Stimulated activated CD8-positive, alpha-beta memory T cell treated with anti-CD3 and anti-CD28 coated beads, Interleukin-2, amount 100 ng/mL, for 1 hour (primary cell): ENCODE measurements around the gene ACOX1.

Experiments
- DNase-seq, 2 donors: peaks; one replicate each; pipeline ENCODE4 v3.0.0-alpha.2; 2020; ENCODE audit warnings: low read depth in 2 of 2

ACOX1 gene

GRCh38 chr17:75909051-75909811 lies 69.7 kb downstream of the ACOX1 start:
- no peak for DNase-seq

DNA sequence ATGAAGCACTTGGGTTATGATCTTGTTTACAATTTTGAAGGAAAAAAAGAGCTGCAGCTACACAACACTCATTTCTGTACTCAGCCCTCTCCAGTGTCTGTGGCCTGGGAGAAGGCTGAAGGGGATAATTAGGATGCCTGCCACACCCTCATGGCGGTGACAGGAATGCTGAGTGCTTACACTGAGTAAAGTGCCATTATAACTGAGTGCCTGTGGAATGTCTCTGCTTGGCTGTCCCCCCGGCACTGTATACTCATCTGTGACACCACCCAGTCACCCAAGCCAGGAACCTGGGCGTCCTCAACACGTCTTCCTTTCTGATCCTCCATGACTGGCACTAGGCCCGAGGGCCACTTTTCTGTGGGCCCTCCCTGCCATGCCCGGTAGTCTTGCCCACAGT lies 70.8 kb downstream of the ACOX1 start:
- no peak for DNase-seq

- no peak for DNase-seq
Measured at GRCh38 chr17:75906143-75906884, 72.7 kb downstream of the ACOX1 start.

- DNase-seq = peak; percentile 85 to 87
Measured at GRCh38 chr17:75904749-75905521, 74.0 kb downstream of the ACOX1 start, which contains the start of gene MRPL38. Gene MRPL38, minus strand, starts transcription at chr17:75904884. Its CDS starts 9 bp downstream, at chr17:75904875.

DNA sequence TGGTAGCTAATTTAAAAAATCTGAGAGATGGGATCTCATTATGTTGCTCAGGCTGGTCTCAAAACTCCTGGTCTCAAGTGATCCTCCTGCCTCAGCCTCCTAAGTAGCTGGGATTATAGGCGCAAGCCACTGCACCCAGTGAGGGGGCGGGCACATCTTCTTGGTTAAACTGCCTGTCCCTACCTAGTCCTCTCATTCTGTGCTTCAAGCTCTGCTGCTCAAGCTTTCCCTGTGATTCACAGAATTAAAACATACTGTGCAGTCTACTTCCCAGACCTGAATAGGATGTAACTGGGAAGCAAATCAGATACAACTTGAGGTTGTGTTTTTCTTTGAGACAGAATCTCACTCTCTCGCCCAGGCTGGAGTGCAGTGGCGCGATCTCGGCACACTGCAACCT lies 76.6 kb downstream of the ACOX1 start:
- no peak for DNase-seq

- no peak for DNase-seq
Measured at GRCh38 chr17:75901727-75902126, 77.2 kb downstream of the ACOX1 start.

GRCh38 chr17:75900691-75901533 lies 78.1 kb downstream of the ACOX1 start:
- no peak for DNase-seq

- DNase-seq = no peak
Measured at GRCh38 chr17:75899767-75900468, 79.0 kb downstream of the ACOX1 start.

- no peak for DNase-seq
Measured at GRCh38 chr17:75899353-75899752, 79.6 kb downstream of the ACOX1 start.

- DNase-seq = no peak
Measured at GRCh38 chr17:75898791-75899190, 80.2 kb downstream of the ACOX1 start.

GRCh38 chr17:75898065-75898464 lies 80.9 kb downstream of the ACOX1 start:
- no peak for DNase-seq

- DNase-seq = no peak
Measured at GRCh38 chr17:75897160-75898019, 81.6 kb downstream of the ACOX1 start.

- DNase-seq = peak; percentile 58 to 65
Measured at GRCh38 chr17:75896415-75897159, 82.4 kb downstream of the ACOX1 start, which contains the start of gene TRIM65. Gene TRIM65, minus strand, starts transcription at chr17:75896951. Its CDS starts 14 bp downstream, at chr17:75896937.

- no peak for DNase-seq
Measured at GRCh38 chr17:75895370-75896155, 83.4 kb downstream of the ACOX1 start.

- DNase-seq = no peak
Measured at GRCh38 chr17:75894049-75894733, 84.8 kb downstream of the ACOX1 start.

GRCh38 chr17:75893305-75894048 lies 85.5 kb downstream of the ACOX1 start:
- DNase-seq = no peak
